HG02610 (cell line): ENCODE measurements around the gene EFHD2.
"Not testable (repeated sequence)": the region's sequence is repeated elsewhere in the genome, so short reads cannot be mapped to it uniquely, and the experiment has no call there.

Experiments
- ATAC-seq: cut with Tn5 transposase; IDR thresholded peaks from one replicate; pipeline ENCODE4 v1.9.1; 2021; ENCODE audit warnings: mild to moderate bottlenecking, moderate library complexity; ENCODE audit not compliant: unreplicated experiment

Gene EFHD2

DNA sequence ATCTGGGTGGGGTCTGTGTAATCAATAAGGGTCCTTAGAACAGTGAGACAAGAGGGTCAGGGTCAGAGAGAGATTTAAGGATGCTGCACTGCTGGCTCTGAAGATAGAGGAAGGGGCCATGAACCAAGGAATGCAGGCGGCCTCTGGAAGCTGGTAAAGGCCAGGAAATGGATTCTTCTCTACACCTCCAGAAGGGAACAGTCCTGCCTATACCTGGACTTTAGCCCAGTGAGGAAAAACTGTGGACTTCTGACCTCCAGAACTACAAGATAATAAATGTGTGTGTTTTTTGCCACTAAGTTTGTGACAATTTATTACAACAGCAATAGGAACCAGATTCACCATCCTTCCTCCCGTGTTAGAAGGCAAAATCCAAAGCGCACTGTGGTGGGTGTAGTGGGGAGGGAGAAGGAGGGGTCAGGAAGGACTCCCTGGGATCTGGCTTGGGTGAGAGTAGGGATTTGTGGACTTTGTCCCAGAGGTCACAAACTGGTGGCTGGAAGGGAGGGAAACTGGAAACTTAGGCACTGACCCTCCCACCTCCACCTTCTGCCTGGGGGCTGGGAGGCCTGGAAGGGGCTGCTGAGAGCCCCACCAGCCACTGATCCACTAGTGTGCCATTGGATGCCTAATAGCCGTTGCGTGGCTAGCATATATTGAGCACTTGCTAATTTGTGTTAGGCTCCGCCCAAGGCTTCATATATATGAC is 41.5 kb downstream of the EFHD2 start:
- ATAC-seq: no peak

DNA sequence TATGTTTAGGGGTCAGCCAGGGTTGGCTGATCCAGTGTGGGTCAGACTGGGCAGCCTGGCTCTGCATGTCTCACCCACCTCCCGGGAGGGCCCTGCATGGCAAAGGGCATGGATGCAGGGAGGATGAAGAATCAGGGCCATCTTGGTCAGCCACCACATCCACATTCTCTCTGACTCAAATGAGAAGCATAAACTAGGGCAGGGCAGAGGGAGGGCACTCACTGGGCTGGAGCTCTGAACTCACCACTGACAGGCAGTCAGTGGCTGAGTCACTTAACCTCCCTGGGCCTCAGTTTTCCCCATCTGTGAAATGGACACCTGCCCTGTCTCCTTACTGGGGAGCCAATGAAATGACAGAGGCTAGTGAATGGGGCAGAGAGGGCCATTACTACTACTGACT is 42.5 kb downstream of the EFHD2 start:
- no peak for ATAC-seq

DNA sequence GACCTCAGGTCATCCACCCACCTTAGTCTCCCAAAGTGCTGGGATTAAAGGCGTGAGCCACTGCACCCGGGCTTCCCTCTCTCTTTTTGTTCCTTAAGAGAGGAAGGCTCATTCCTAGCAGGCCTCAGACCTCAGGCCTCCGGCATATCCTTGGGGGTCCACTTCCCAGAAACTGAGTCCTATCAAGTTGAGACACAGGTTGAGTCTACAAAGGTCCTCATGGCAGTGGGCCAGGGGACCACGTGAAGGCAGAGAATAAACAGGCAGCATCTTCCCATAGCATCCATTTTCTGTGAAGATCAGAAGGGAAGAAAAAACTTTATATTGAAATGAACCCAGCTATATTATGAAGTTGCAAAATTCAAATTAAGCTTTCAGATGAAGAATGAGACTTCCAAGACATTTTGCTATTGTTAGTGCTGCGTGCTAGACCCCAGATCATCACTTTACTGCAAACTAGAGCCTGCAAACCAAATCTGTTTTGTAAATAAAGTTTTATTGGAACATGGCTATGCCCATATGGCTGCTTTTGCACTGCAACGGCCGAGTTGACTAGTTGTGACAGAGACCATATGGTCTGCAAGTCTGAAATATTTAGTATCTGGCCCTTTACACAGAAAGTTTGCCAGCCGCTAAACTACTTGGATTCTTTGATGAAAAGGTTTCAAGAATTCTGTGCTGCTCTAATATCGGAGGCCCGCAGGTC is 43.3 kb downstream of the EFHD2 start:
- no peak for ATAC-seq

DNA sequence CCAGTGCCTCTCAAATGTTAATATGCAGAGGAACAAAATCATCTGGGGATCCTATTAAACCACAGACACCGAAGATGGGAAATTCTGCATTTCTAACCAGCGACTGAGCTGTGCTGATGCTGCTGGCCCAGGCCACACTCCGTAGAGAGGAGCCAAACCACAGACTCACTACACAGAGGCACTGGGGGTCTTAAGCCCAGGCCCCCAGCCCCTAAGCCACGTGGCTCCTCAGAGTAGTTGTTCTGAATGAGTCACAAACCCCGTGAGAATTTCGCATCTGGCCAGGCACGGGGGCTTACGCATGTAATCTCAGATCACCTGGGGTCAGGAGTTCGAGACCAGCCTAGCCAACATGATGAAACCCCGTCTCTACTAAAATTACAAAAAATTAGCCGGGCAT is 44.0 kb downstream of the EFHD2 start:
- no peak for ATAC-seq

DNA sequence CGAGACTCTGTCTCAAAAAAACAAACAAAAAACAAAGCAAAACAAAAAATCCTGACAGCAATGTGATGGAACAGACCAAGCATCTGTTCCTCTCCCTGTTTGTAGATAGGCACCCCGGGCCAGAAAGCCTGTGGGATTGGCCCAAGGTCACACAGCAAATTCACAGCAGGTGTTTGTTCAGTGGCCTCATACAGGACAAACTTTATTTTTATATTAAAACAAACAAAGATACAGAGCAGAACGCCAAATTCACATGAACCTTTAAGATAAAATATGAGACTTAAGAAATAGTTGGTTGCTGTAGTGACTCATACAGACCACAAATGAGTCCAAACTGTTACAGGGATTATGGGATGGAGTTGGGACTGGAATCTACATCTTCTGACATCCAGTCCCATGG is 44.6 kb downstream of the EFHD2 start:
- no peak for ATAC-seq

DNA sequence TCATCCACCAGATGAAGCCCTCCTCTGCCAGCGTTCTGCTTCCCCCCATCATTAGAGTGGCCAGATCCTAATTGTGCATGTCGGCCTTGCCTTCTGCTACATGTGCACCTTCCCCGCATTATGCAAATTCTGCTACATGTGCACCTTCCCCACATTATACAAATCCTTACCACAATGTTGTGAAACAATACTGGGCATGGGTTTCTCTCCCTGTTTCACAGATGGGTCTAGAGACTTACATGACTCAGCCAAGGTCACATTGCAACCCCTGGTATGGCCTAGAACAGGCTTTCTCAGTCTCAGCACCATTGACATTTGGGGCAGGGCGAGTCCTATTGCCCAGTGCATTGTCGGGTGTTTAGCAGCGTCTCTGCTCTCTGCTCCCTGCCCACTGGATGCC is 45.8 kb downstream of the EFHD2 start:
- ATAC-seq: no peak

DNA sequence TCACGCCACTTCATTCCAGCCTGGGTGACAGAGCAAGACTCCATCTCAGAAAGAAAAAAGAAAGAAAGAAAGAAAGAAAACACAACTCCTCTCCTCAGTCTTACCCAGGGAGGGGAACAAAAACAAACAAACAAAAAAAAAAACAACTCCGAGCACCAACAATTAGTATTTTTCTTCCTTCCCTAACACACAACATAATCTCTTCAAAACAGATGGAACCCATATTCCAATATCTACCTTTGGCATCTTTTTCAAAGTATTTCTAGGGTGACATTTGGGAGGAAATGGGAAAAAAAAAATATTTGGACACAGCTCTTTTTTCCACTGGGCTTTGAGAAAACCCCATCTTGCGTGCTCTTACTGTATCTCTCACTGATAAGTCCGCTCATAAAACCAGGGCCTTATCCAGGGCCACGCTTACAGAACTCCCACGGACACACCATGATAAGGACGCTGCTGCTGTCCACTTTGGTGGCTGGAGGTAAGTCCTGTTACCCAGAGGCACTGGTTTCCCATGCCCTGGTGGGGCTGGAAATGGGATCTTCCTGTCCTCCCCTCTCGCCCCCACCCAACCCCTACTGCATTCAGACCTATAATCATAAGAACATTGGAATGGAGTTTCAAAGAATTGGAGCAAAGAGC is 46.7 kb downstream of the EFHD2 start, which contains the start of gene CELA2A:
TSS of gene CELA2A (plus strand) at position 420 of the 642 bp plus-strand sequence. CDS start at position 442, 22 bp downstream.
- no peak for ATAC-seq

DNA sequence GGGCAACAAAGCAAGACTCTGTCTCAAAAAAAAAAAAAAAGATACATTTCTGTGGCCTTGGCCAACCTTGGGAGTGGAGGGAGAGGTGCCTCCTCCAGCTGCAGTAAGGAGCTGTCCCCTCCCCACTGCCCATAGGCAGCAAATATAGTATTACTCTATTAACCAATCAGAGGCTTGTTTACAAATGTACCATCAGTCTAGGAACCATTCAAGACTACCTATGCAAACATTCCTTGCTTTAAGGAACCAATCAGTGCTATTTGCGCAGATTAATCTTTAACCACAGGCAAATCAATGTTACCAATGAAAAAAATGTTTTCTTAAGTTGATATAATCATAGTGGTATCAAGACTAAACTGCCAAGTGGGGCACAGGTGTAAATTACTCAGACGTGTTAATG is 47.9 kb downstream of the EFHD2 start:
- no peak for ATAC-seq

DNA sequence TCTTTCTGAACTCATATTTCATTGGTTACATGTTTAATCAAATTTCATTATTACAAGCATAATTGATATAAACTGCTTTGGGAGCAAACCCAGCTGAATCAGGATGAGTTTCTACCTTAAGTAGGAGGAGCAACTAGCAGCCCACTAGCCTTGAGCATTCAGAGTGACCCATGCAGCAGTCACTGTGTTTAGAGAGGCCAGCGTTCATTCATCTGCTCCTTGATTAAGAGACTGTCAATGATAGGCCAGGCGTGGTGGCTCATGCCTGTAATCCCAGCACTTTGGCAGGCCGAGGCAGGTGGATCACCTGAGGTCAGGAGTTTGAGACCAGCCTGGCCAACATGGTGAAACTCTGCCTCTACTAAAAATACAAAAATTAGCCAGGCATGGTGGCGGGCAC is 48.7 kb downstream of the EFHD2 start:
- not testable (repeated sequence) for ATAC-seq

DNA sequence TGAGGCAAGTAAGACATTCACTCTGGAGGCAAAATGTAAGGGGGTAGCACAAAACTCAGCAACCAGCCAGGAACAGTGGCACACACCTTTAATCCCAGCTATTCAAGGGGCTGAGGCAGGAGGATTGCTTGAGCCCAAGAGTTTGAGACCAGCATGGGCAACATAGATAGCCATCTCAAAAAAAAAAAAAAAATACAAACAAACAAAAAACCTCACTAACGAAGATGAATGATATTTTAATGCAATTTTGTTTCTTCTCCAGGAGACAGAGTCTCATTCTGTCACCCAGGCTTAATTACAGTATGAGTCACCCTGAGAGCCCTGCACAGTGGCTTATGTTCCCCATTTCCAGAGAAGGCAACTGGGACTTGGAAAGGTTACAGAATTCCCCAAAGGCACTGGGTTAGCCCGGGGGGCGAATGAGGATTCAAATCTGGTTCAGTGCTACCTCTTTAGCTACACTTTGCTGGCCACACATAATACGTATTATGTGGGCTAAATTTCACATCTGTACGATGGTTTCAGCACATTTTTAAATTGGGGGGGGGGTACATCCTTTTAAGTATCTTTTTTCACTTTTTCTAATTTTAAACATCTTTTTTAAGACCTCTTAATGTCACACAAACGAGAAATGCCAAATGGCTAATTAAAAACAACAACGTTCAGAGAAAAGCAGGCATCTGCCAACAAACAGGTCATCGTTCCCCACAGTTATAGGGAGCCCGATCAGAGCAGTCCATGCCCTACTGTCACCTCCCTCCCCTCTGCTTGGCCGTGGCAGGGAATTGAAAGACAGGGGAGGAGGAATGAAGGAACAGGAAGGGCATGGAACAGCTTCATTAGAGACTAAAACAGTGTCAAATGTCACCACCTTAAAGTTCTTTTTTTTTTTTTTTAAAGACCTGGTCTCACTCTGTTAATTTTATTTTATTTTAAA is 50.4 kb downstream of the EFHD2 start:
- ATAC-seq: no peak

DNA sequence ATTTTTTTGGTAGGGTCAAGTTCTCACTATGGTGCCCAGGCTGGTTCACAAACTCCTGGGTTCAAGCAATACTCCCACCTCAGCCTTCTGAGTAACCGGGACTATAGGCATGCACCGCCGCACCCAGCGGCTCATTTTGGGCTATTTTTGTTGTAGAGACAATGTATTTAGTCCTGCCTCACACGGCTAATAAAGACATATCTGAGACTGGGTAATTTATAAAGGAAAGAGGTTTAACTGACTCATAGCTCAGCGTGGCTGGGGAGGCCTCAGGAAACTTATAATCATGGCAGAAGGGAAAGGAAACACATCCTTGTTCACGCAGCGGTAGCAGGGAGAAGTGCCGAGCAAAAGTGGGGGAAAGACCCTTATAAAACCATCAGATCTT is 51.0 kb downstream of the EFHD2 start:
- no peak for ATAC-seq

DNA sequence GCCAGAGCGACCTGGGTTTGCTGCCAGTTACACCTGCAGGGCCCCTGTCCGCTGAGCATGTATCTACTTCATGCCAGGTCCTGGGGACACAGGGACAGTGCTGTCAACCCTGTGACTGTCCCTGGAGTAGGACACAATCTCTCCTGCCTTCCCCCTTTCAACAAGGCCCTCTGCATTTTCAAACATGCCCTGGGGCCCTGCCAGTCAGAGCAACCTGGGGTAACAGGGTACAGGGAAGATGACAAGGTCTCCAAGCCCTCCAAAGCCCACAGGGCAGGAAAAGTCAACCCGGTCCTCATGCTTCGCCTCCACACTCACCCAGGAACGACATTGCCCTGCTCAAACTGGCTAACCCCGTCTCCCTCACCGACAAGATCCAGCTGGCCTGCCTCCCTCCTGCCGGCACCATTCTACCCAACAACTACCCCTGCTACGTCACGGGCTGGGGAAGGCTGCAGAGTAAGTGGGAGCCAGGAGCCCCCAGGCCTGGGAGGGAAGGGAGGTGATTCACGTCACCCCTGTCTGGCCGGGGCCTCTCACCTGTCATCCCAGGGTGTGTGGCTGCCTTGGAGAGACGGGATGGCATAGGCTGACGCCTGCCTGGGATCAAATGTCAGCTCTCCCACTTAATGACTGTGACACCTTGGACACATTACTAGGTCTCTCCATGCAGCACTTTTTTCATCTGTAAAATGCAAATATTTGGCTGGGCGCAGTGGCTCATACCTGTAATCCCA is 53.5 kb downstream of the EFHD2 start:
- not testable (repeated sequence) for ATAC-seq

DNA sequence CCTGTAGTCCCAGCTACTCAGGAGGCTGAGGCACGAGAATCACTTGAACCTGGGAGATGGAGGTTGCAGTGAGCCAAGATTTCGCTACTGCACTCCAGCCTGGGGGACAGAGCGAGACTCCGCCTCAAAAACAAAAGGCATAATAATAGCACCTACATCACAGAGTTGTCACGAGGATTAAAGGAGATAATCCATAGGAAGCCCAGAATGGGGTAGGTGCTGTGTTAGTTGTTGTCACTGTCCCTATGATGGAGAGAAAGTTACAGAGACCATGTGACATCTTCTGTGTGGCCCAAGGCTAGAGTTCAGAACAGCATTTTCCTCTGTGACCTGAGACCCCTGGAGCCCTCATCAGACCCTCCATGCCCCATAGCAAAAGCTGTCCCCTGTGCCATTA is 54.2 kb downstream of the EFHD2 start:
- not testable (repeated sequence) for ATAC-seq

DNA sequence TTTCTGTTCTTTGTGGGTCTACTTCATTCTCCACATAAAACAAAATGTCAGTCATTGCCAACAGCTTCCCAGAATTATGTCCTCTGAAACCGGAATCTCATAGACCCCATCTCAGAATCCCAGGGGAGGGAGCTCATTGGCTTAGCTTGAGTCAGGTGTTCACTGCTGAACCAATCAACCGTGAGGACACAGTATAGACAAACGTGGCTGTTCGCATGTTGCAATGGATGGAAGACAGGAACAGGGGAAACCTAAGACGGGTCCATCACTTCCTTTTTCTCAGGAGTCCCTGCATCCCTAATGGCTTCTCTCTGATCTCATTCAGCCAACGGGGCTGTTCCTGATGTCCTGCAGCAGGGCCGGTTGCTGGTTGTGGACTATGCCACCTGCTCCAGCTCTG is 56.0 kb downstream of the EFHD2 start:
- no peak for ATAC-seq

DNA sequence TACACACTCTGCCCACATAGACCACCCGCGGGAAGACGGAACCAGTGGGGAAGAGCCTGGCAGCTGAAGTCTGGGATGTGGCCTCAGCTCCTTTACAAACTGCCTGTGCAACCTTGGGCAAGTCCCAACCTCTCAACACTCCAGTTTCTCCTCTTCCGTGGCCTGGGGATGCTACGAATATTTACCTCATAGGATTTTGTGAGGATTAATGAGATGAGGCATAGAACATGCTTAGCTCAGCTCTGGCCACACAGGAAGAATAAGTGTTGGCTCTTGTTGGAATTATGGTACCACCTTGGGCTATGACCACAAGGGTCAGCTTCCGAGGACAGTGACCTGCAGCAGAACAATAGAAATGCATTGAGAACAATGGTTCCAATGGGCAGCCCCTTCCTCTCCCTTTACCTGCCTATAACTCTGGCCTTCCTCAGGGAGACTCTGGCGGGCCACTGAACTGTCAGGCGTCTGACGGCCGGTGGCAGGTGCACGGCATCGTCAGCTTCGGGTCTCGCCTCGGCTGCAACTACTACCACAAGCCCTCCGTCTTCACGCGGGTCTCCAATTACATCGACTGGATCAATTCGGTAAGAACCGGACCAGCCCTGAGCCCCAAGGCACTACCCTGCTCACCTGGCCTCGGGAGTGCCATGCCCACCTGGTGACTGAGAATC is 57.4 kb downstream of the EFHD2 start:
- not testable (repeated sequence) for ATAC-seq

DNA sequence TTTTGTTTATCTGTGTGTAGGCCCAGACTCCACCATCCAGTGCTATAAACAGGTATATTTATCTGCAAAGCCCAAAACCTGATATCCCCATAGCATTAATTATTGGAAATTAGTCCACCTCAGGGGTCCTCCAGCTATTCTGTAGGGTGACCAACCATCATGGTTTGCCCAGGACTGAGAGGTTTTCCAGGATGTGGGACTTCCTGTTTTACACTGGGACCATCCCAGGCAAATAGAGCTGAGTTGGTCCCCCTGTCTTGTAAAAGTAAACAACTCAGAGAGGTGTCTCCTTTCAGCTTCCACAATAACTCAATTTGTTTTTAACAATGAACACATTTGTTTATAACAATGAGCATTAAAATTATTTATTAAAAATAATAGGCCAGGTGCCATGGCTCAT is 58.5 kb downstream of the EFHD2 start:
- ATAC-seq: no peak

DNA sequence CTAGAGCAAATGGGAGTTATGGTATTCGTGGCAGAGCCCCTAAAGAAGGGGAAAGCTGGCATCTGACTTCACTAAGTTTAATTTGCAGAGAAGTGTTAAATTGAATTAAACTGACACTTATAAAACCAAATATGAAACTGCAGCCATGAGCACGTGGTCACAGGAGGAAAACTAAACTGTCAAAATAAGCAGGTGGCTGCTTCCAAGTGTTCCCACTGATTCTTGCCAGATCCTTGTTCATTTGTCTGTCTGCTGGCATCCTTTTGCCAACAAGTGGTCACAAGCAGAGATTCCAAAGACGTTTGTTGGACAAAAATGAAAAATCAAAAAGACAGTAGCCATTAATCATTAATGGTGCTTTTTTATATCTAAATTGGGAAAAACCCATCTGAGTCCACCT is 59.7 kb downstream of the EFHD2 start:
- ATAC-seq: no peak

DNA sequence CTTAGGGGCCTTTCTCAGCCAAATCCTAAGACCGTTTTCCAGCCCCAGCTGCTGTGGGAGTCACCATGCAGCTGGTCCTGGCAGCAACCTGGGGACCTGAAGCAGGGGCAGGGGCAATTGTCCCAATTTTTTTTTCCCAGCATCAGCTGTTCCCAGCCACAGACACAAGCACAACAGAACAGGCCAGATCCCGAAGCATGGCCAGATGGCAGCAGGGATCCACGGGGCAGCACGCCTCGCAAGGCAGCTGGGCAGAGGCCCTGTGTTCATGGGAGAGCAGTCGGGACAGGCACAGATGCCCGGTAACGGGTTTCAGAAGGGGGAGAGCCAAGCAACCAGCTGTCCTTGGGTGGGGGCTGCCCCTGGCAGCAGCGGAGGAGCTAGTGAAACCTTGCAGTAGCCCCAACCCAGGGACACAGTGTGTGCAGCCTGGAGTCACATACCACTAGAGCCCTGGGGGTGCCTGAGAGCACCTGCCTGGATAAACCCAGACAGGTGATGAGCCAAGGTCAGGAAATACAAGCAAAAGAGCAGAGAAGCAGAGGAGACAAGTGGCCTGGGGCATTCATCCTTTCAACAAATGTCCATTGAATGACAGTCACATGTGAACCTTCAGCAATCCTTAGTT is 60.2 kb downstream of the EFHD2 start:
- ATAC-seq: not testable (repeated sequence)

DNA sequence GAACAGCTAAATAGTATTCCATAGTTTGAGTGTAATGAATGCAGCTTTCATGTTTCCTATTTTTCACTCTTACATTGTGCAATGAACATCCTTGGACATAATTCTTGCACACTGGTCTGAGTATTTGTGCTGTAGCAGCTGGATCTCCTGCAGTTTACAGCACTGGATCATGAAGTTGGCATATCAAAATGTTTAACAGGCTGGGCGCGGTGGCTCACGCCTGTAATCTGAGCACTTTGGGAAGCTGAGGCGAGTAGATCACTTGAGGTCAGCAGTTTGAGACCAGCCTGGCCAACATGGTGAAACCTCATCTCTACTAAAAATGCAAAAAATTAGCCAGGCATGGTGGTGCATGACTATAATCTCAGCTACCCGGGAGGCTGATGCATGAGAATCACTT is 61.4 kb downstream of the EFHD2 start:
- ATAC-seq: not testable (repeated sequence)
